Trophoblast cell (in vitro differentiated cells and primary cell): ENCODE data around the gene TFF2.

Experiments
- DNase-seq, 2 donors: peaks; one replicate each; pipeline ENCODE4 v3.0.0-alpha.2; 2016
- H2AFZ ChIP-seq: 2 replicates; pipeline ENCODE4 v1.6.1; 2013; ENCODE audit warnings: low read length, moderate library complexity, mild to moderate bottlenecking; ENCODE audit not compliant: insufficient read depth, poor library complexity
- H2AK5ac ChIP-seq: 2 replicates; pipeline ENCODE4 v1.6.1; 2013; ENCODE audit warnings: mild to moderate bottlenecking, low read length
- H2BK120ac ChIP-seq: 2 replicates; pipeline ENCODE4 v1.6.1; 2013; ENCODE audit warnings: low read length, mild to moderate bottlenecking, moderate library complexity; ENCODE audit not compliant: insufficient read depth, poor library complexity
- H2BK12ac ChIP-seq: 2 replicates; pipeline ENCODE4 v1.6.1; 2013; ENCODE audit warnings: mild to moderate bottlenecking, low read length, moderate library complexity
- H2BK5ac ChIP-seq: 2 replicates; pipeline ENCODE4 v1.6.1; 2013; ENCODE audit warnings: low read length, low read depth, moderate library complexity, mild to moderate bottlenecking; ENCODE audit not compliant: poor library complexity
- H3K14ac ChIP-seq: 2 replicates; pipeline ENCODE4 v1.6.1; 2013; ENCODE audit warnings: mild to moderate bottlenecking, low read length
- H3K18ac ChIP-seq: 2 replicates; pipeline ENCODE4 v1.6.1; 2013; ENCODE audit warnings: mild to moderate bottlenecking, low read length
- H3K23ac ChIP-seq: 2 replicates; pipeline ENCODE4 v1.6.1; 2013; ENCODE audit warnings: low read length
- H3K27ac ChIP-seq: 2 replicates; pipeline ENCODE4 v1.5.1; 2013; ENCODE audit warnings: low read depth, mild to moderate bottlenecking, inconsistent platforms, low read length, moderate library complexity
- H3K27me3 ChIP-seq: 2 replicates; pipeline ENCODE4 v1.6.1; 2013; ENCODE audit warnings: inconsistent platforms, mild to moderate bottlenecking, low read length, moderate library complexity; ENCODE audit not compliant: insufficient read depth
- H3K36me3 ChIP-seq, 2 experiments: 1 replicate in 1 of 2; 2 replicates in 1 of 2; pipeline ENCODE4 v1.6.1; 2013; ENCODE audit warnings: low read length in 2 of 2, mild to moderate bottlenecking in 2 of 2, moderate library complexity in 1 of 2; ENCODE audit not compliant: insufficient read depth in 2 of 2, control insufficient read depth in 1 of 2
- H3K4ac ChIP-seq: 2 replicates; pipeline ENCODE4 v1.6.1; 2013; ENCODE audit warnings: low read depth, mild to moderate bottlenecking, low read length, moderate library complexity
- H3K4me1 ChIP-seq, 2 experiments: 1 replicate in 1 of 2; 2 replicates in 1 of 2; pipeline ENCODE4 v1.6.1; 2013; ENCODE audit warnings: low read length in 2 of 2, mild to moderate bottlenecking in 2 of 2, moderate library complexity in 1 of 2; ENCODE audit not compliant: insufficient read depth in 2 of 2, control insufficient read depth in 1 of 2
- H3K4me2 ChIP-seq: 2 replicates; pipeline ENCODE4 v1.6.1; 2013; ENCODE audit warnings: inconsistent platforms, mild to moderate bottlenecking, low read length, moderate library complexity
- H3K4me3 ChIP-seq: 2 replicates; pipeline ENCODE4 v1.5.1; 2013; ENCODE audit warnings: mild to moderate bottlenecking, low read depth, low read length, inconsistent platforms
- H3K79me1 ChIP-seq: one replicate; pipeline ENCODE4 v1.6.1; 2013; ENCODE audit warnings: low read length
- H3K79me2 ChIP-seq: 2 replicates; pipeline ENCODE4 v1.6.1; 2013; ENCODE audit warnings: low read length, mild to moderate bottlenecking; ENCODE audit not compliant: control insufficient read depth, insufficient read depth, poor library complexity
- H3K9ac ChIP-seq: 2 replicates; pipeline ENCODE4 v1.6.1; 2013; ENCODE audit warnings: mild to moderate bottlenecking, low read length
- H3K9me3 ChIP-seq: 2 replicates; pipeline ENCODE4 v1.6.1; 2013; ENCODE audit warnings: low read depth, mild to moderate bottlenecking, control low read depth, inconsistent platforms, low read length; ENCODE audit not compliant: insufficient read depth
- H4K12ac ChIP-seq: 2 replicates; pipeline ENCODE4 v1.6.1; 2013; ENCODE audit warnings: low read depth, mild to moderate bottlenecking, low read length, moderate library complexity
- H4K8ac ChIP-seq: 2 replicates; pipeline ENCODE4 v1.6.1; 2013; ENCODE audit warnings: low read depth, mild to moderate bottlenecking, low read length, moderate library complexity
- H4K91ac ChIP-seq: one replicate; pipeline ENCODE4 v1.6.1; 2013; ENCODE audit warnings: low read depth, mild to moderate bottlenecking, low read length, moderate library complexity
- WGBS: extraction: QIAGEN DNeasy Blood & Tissue Kit; methylation state at CpG from one replicate; pipeline ENCODE4 v1.1.7; 2013; ENCODE audit warnings: missing lambda C conversion rate; ENCODE audit not compliant: insufficient read length, insufficient coverage; ENCODE audit errors: extremely low coverage; 5-methylcytosine and 5-hydroxymethylcytosine counted together

Gene TFF2

GRCh38 chr21:42347601-42348327, 3.0 kb downstream of the TFF2 start:
- no peak overlapping the region for H2BK120ac ChIP-seq
- no peak overlapping the region for H3K4me2 ChIP-seq
- H2BK5ac ChIP-seq = no peak overlapping the region
- no peak overlapping the region for H3K4me3 ChIP-seq
- WGBS = no CpG with 5 or more reads among the region's 30 CpGs
- no peaks in the 10 kb centered on the region for H3K27me3 ChIP-seq
- H2AK5ac ChIP-seq = no peak overlapping the region
- H3K23ac ChIP-seq = no peak overlapping the region
- no peak overlapping the region for H4K12ac ChIP-seq
- no peak overlapping the region for H3K27ac ChIP-seq
- H4K8ac ChIP-seq = no peak overlapping the region
- H3K9me3 ChIP-seq = no peaks in the 10 kb centered on the region
- no peak overlapping the region for H2AFZ ChIP-seq
- H3K18ac ChIP-seq = no peak overlapping the region
- H3K79me1 ChIP-seq = no peaks in the 10 kb centered on the region
- H3K14ac ChIP-seq = no peak overlapping the region
- no peaks in the 10 kb centered on the region for H3K79me2 ChIP-seq
- H3K4ac ChIP-seq = no peak overlapping the region
- H3K9ac ChIP-seq = no peak overlapping the region
- no peaks in the 10 kb centered on the region for H3K36me3 ChIP-seq
- no peaks in the 10 kb centered on the region for H3K4me1 ChIP-seq
- H4K91ac ChIP-seq = no peak overlapping the region
- H2BK12ac ChIP-seq = no peak overlapping the region
- DNase-seq = no peak

GRCh38 chr21:42346866-42347600, 3.8 kb downstream of the TFF2 start:
- Histone ChIP-seq H3K27ac (no peak overlapping the region), H4K12ac (no peak overlapping the region), H3K79me2 (no peaks in the 10 kb centered on the region), H2AK5ac (no peak overlapping the region), H4K8ac (no peak overlapping the region), H3K14ac (no peak overlapping the region), H4K91ac (no peak overlapping the region), H3K27me3 (no peaks in the 10 kb centered on the region), H2AFZ (no peak overlapping the region), H3K4ac (no peak overlapping the region), H2BK120ac (no peak overlapping the region), H3K79me1 (no peaks in the 10 kb centered on the region), H3K4me3 (no peak overlapping the region), H3K9me3 (no peaks in the 10 kb centered on the region), H2BK12ac (no peak overlapping the region), H2BK5ac (no peak overlapping the region), H3K36me3 (no peaks in the 10 kb centered on the region), H3K23ac (no peak overlapping the region), H3K9ac (no peak overlapping the region), H3K4me1 (no peaks in the 10 kb centered on the region), H3K4me2 (no peak overlapping the region), H3K18ac (no peak overlapping the region)
- DNase-seq = no peak
- no CpG with 5 or more reads among the region's 30 CpGs for WGBS

- Histone ChIP-seq H4K12ac (no peak overlapping the region), H3K27me3 (no peaks in the 10 kb centered on the region), H3K23ac (no peak overlapping the region), H4K91ac (no peak overlapping the region), H3K27ac (no peak overlapping the region), H3K18ac (no peak overlapping the region), H3K4me3 (no peak overlapping the region), H2BK5ac (no peak overlapping the region), H3K4me2 (no peak overlapping the region), H2AFZ (no peak overlapping the region), H3K14ac (no peak overlapping the region), H4K8ac (no peak overlapping the region), H3K79me1 (no peaks in the 10 kb centered on the region), H3K4me1 (no peaks in the 10 kb centered on the region), H2BK12ac (no peak overlapping the region), H3K4ac (no peak overlapping the region), H2AK5ac (no peak overlapping the region), H3K9ac (no peak overlapping the region), H2BK120ac (no peak overlapping the region), H3K36me3 (no peaks in the 10 kb centered on the region), H3K79me2 (no peaks in the 10 kb centered on the region), H3K9me3 (no peaks in the 10 kb centered on the region)
- WGBS = no CpG with 5 or more reads among the region's 9 CpGs
- DNase-seq = no peak
These were observed 4.4 kb downstream of the TFF2 start for GRCh38 chr21:42346441-42346840.

GRCh38 chr21:42344631-42345030, 6.2 kb downstream of the TFF2 start:
- Histone ChIP-seq H3K18ac (no peak overlapping the region), H2AFZ (no peak overlapping the region), H3K27ac (no peak overlapping the region), H4K12ac (no peak overlapping the region), H3K79me2 (no peaks in the 10 kb centered on the region), H3K14ac (no peak overlapping the region), H2BK5ac (no peak overlapping the region), H4K91ac (no peak overlapping the region), H3K4me1 (no peaks in the 10 kb centered on the region), H3K36me3 (no peaks in the 10 kb centered on the region), H3K79me1 (no peaks in the 10 kb centered on the region), H3K27me3 (no peaks in the 10 kb centered on the region), H4K8ac (no peak overlapping the region), H2AK5ac (no peak overlapping the region), H3K23ac (no peak overlapping the region), H2BK12ac (no peak overlapping the region), H3K4ac (no peak overlapping the region), H2BK120ac (no peak overlapping the region), H3K4me3 (no peak overlapping the region), H3K9ac (peak overlapping the region; percentile 2), H3K4me2 (no peak overlapping the region), H3K9me3 (no peaks in the 10 kb centered on the region)
- no peak for DNase-seq
- no CpG with 5 or more reads among the region's 4 CpGs for WGBS
